ENCODE measurements around the gene CPEB3.
A peak's percentile ranks its signal among the peaks of the same experiment; 100 is the strongest.
"Not testable (repeated sequence)": the region's sequence is repeated elsewhere in the genome, so short reads cannot be mapped to it uniquely, and the experiment has no call there.

The CPEB3 gene

GRCh38 chr10:92265687-92266258, 25.1 kb downstream of the CPEB3 start:
- DNase-seq = no peak

- DNase-seq = no peak
Observed at GRCh38 chr10:92264249-92264648, 26.6 kb downstream of the CPEB3 start.

DNA sequence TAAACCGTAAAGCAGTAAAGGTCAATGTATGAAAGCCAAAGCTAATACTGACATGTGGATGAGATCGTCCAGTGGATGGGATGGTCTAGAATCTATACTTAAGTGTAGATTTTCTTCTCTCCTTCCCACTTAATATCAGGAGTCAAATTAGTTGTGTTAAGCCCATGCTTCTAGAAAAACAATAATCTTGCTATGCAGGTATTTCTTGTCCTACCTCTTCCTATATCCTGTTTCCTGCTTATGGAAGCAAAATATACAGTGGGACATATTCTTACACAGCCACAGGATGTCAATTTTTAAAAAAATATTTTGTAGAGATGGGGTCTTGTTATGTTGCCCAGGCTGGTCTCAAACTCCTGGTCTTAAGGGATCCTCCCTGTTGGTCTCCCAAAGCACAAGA, 27.5 kb downstream of the CPEB3 start:
- DNase-seq = no peak

DNA sequence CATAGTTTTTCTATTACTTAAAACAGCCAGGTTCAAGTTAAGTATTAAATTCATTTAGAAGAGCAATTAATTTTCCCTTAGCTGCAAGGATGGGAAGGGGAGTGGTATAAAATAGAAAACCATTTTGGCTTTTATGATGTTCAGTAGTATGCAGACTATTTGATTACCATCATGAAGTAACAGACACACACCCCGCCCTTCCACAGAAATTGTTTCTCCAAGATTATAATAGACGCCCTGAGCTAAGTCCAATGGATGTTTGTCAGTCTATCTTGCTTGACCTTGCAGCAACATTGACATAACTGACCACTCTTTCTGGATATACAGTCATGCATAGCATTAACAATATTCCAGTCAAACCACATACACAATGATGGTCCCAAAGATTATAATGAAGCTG, 42.3 kb downstream of the CPEB3 start:
- no peak for DNase-seq

GRCh38 chr10:92244796-92245195, 46.1 kb downstream of the CPEB3 start:
- DNase-seq = no peak

- peak; percentile 87 for DNase-seq
Observed at GRCh38 chr10:92242910-92243671, 47.8 kb downstream of the CPEB3 start.

GRCh38 chr10:92242380-92242779, 48.5 kb downstream of the CPEB3 start:
- DNase-seq = no peak

DNA sequence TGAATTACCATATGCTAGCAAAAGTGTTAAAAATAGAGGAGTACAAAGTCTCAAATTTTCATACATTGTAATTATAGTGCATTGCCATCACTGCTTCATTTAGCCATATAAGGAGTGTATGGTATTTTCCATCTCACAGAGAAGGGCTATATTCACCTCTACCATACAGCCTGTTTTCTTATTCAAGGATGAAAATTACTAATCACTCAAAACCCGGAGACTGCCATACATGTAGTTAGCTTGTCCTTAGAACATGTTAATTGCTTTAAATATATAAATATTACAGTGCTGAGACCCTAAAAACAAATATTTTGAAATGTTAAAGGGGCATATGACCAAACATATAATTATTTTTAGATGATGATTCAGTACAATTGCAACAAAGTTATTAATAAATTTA, 49.4 kb downstream of the CPEB3 start:
- DNase-seq = no peak

- peak; percentile 57 for DNase-seq
Observed at GRCh38 chr10:92241158-92241500, 49.7 kb downstream of the CPEB3 start.

GRCh38 chr10:92240289-92241157, 50.4 kb downstream of the CPEB3 start:
- peak; percentile 78 for DNase-seq

DNA sequence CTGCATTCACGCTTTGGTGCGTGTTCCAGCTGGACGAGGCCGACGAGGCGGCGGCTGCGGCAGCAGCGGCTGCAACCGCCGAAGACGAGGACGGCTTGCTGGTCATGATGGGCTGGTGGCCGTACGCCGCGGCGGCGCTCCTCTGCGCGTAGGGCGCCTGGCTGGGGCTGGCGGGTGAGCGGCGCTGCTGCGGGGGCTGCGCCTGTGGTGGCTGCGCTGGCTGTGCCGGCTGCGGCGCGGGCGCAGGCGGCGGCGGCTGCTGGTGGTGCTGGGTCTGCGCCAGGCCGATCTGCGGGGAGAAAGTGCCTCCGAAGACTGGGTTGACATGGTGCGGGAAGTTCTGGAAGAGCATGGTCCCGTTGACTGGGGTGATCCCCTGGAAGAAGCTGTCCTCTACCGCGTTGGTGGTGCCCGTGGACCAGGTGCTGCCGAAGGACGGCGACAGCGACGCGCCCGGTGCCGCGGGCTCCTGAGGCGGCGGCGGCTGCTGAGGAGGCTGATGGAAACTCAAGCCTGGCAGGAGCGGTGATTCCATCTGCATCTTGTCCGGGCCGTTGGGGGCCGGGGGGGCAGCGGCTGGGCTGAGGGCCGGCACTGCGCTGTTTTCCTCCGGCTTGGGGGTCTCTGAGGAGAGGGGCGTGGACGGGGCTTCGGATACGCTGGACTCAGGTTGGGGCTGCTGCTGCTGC, 51.1 kb downstream of the CPEB3 start:
- DNase-seq = peak; percentile 15

GRCh38 chr10:92239151-92239599, 51.7 kb downstream of the CPEB3 start:
- DNase-seq = no peak

- peak; percentile 4 for DNase-seq
Observed at GRCh38 chr10:92238586-92239098, 52.2 kb downstream of the CPEB3 start.

DNA sequence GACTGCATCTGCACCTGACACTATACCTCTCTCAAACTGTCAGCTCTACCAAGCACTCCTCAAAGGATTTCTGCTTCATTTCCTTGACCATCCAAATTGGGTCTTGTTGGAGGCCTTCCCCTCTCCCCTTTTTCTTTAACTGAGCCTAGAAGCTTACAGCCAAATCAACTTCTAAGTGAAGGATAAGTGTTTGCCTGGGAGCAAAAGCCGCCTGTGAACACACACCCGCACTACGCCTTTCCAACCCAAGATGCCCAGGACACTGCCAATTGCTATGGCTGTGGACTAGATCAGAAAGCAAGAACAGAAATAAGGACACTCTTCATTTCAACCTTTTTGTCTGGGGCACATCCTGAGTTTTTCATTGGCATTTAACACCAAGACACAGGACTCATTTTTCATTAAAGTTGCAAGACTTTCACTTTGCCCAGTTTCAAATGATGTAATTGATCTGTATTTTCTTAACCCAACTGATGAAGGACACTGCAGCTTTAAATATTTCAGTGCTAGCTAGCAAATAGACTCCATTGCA, 52.8 kb downstream of the CPEB3 start:
- DNase-seq = no peak

GRCh38 chr10:92231196-92231595, 59.7 kb downstream of the CPEB3 start:
- no peak for DNase-seq

GRCh38 chr10:92222603-92223262, 68.1 kb downstream of the CPEB3 start:
- no peak for DNase-seq

- DNase-seq = no peak
Observed at GRCh38 chr10:92219559-92219958, 71.3 kb downstream of the CPEB3 start.

- DNase-seq = no peak
Observed at GRCh38 chr10:92218569-92218968, 72.3 kb downstream of the CPEB3 start.

DNA sequence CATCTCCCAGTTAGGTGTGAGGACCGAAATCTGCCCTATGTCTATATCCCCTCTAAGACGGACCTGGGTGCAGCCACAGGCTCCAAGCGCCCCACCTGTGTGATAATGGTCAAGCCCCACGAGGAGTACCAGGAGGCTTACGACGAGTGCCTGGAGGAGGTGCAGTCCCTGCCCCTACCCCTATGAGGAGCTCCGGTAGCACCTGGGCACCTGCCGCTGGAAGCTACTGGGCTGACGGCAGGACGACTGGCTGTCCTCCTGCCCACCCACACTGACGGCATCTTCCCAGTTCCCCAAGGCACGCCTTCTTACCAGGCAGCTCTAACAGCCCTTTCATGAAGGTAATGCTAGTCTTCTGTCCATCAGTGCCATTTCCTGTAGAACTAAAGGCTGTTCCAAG, 74.3 kb downstream of the CPEB3 start:
- not testable (repeated sequence) for DNase-seq

GRCh38 chr10:92215222-92215621, 75.7 kb downstream of the CPEB3 start:
- DNase-seq = not testable (repeated sequence)

DNA sequence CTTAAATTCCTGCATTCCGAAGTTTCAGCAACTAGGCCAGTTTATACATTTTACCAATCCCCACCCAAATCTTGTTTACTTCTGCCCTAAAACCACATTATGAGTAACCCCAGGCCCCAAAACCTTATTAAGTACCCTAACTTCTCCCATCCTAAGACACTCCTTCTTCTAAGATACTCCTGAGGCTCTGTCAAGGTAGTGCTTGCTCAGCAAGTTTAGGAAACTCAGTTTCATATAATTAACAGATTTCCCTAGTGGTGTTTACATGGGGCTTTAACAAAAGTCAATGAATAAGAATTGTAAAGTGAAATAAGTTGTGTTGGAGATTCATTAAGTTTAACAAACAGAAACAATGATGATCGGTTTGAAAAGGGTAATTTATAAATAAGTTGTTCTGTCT, 77.8 kb downstream of the CPEB3 start:
- no peak for DNase-seq

DNA sequence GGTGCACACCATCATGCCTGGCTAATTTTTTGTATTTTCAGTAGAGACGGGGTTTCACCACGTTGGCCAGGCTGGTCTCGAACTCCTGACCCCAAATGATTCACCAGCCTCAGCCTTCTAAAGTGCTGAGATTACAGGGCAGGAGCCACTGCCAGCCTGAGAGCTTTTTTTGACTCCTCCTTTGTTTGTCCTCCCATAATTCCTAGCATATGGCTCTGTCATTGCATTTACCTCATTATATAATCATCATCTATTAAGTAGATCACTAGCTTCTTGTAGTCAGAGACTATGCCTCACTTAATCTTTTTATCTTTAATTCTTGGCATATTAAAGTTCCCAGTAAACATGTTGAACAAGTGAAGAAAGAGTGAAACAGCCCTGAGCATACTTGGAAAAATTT, 82.1 kb downstream of the CPEB3 start:
- peak; percentile 30 for DNase-seq

All from NCI-H69 (cell line).